DMS 273 treated with DMSO at 0.1 percent for 48 hours (cell line): ENCODE results near the gene ECM2.
"Not testable (repeated sequence)": the region's sequence is repeated elsewhere in the genome, so short reads cannot be mapped to it uniquely, and the experiment has no call there.

Experiments used
- DNase-seq: peaks from one replicate; lab custom pipeline; 2025; lab: John Stamatoyannopoulos, UW

Gene ECM2

DNA sequence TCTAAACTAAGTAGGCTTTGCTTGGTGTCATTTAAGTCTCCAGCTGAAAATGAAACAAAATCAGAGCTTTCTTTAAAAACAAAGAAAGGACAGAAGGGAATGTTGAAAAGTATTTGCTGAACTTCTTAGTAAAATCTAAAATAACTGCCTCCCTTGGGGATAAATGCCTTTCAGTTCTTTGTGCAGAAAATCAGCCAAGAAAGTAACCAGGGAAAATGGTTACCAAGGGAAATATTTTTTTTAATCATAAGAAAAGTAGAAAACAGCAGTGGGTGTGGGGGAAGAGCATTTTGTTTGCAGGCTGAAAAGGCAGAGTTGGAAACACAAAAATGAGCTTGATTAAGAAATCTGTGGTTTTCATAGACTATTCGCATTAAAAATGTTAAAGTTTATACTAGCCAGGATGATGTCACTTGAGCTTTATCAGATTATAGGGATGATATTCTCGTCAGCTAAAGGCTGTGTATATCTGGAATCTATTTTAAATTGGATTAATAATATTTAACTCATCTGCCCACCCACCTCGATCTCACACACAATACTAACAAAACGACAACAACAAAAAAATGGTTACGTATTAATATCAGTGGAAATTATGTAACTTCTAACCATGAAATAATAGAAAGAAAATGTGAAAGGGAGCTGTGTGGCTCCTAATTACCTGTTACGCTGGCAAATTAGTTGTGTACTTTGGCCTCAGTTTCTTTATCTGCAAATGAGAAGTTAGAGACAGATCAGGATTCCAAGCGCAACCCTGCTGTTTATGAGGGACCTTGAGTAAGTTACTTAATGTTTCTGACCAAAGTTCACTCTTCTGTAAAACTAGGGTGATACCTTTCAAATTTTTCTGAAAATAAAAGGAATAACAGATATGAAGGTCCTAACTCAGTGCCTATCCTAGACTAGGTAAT lies at the start of gene ECM2:
Gene ECM2 (minus strand): TSS at position 51 of the 911 bp plus-strand sequence. CDS start 13,124 bp downstream, outside the sequence.
- DNase-seq, result no peak

GRCh38 chr9:92576175-92576574 lies 40.4 kb upstream of the ECM2 start:
- DNase-seq, result no peak

- DNase-seq, result not testable (repeated sequence)
Observed at GRCh38 chr9:92573612-92574011, 37.8 kb upstream of the ECM2 start.

- DNase-seq, result not testable (repeated sequence)
Observed at GRCh38 chr9:92571871-92572270, 36.1 kb upstream of the ECM2 start.

- DNase-seq, result no peak
Observed at GRCh38 chr9:92564982-92565381, 29.2 kb upstream of the ECM2 start.

- no peak for DNase-seq
Observed at GRCh38 chr9:92564504-92564903, 28.7 kb upstream of the ECM2 start.

GRCh38 chr9:92563116-92564100 lies 27.6 kb upstream of the ECM2 start:
- DNase-seq, result no peak

- no peak for DNase-seq
Observed at GRCh38 chr9:92562461-92562967, 26.7 kb upstream of the ECM2 start.

GRCh38 chr9:92561374-92562330 lies 25.9 kb upstream of the ECM2 start:
- no peak for DNase-seq

GRCh38 chr9:92558612-92559374 lies 23.0 kb upstream of the ECM2 start:
- DNase-seq, result no peak

GRCh38 chr9:92550765-92551164 lies 15.0 kb upstream of the ECM2 start:
- DNase-seq, result no peak

GRCh38 chr9:92547356-92547755 lies 11.6 kb upstream of the ECM2 start:
- DNase-seq, result no peak

DNA sequence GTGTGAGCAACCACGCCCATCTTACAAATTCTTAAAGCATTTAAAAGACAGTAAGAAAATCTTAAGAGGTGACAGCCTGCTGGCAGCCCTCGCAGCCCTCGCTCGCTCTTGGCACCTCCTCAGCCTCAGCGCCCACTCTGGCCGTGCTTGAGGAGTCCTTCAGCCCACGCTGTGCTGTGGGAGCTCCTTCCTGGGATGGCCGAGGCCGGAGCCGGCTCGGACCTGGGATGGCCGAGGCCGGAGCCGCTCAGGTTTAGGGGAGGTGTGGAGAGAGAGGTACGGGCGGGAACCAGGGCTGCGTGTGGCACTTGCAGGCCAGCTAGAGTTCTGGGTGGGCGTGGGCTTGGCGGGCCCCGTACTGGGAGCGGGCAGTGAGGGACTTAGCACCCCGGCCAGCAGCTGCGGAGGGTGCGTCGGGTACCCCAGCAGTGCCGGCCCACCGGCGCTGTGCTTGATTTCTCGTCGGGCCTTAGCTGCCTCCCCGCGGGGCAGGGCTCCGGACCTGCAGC lies 9.3 kb upstream of the ECM2 start:
- no peak for DNase-seq

GRCh38 chr9:92543972-92544371 lies 8.2 kb upstream of the ECM2 start:
- no peak for DNase-seq

DNA sequence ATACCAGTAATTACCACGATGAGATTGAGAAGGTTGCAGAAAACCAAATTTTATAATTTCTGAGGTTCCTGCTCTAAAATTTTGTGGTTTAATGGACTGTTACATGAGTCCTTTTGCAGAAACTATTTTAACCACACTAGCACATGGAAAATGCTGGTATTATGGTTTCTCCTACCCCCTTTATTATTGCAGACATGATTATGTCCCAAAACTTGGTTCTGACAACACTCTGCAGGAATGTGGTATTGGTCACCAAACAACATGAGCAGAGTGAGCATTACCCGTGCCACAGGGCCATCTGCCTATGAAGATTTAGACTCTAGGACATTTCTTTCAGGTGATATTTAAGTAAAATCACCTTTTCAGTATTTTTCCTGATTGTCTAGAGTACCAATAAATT lies 2.8 kb upstream of the ECM2 start:
- DNase-seq, result no peak

GRCh38 chr9:92534674-92535073 lies 1.1 kb downstream of the ECM2 start:
- DNase-seq, result no peak

DNA sequence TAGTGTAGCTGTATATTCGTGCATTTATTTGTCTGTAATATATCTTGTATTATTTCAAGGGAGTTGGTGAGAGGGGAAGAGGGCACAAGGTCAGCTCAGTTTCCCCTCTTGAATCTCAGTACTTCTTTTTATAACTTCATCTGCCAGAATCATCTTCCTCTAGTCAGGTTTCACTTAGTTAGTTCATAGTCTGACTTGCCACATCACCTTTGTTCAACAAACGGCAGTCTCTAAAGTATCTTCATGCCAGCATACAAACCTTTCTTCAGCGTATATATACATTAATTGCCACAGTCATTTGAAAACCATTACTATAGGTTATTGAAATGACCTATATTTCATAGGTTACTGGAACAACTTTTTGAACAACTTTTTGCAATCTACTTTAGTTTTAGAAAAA lies 1.6 kb downstream of the ECM2 start:
- no peak for DNase-seq

DNA sequence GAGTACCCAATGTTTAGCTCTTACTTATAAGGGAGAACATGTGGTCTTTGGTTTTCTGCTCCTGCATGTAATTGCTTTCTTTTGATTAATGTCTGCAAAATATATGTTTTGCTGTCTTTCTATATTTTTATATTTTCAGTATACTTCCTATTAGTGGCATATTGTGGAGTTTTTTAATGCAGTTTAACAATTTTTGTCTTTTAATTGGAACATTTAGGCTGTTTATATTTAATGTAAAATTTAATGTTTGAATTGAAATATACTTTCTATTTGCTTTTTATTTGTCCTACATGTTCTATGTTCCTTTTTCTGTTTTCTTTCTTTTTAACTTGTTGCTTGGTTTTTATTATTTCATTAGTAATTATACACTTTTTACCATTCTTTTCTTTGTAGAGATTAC lies 4.9 kb downstream of the ECM2 start:
- no peak for DNase-seq

GRCh38 chr9:92529124-92529523 lies 6.7 kb downstream of the ECM2 start:
- DNase-seq, result no peak

DNA sequence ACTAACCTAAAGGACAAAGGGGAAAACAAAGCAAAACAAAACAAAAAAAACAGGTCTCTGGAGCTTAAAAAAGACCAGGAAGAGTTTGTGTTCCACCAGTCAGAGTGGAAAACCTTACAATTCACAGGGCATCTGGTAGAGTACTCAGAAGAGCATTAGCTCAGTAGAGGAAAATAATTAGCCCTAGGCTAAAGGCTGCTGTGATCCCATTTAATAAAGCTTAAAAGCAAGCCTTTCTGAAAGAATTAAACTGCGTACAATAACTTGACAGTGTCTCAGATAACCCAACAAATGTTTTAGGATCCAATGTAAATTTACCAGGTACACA lies 7.3 kb downstream of the ECM2 start:
- DNase-seq, result no peak
